Inferior parietal cortex (tissue), 1 donor: ENCODE data around the gene B3GALT4.

Experiments used
- DNase-seq: peaks from one replicate; pipeline ENCODE4 v3.0.0-alpha.2; 2016; ENCODE audit errors: extremely low spot score

B3GALT4 gene

GRCh38 chr6:33315793-33316602 is 39.1 kb downstream of the B3GALT4 start:
- DNase-seq: no peak

- no peak for DNase-seq
Measured at GRCh38 chr6:33316603-33317418, 39.9 kb downstream of the B3GALT4 start.

- no peak for DNase-seq
Measured at GRCh38 chr6:33317419-33317668, 40.4 kb downstream of the B3GALT4 start.

- DNase-seq: peak; percentile 98
Measured at GRCh38 chr6:33317669-33318425, 40.9 kb downstream of the B3GALT4 start, which contains the start of gene ZBTB22. Gene ZBTB22, minus strand, starts transcription at chr6:33317744. Its CDS starts 828 bp downstream, at chr6:33316916.

GRCh38 chr6:33318426-33319073 is 41.6 kb downstream of the B3GALT4 start:
- no peak for DNase-seq

GRCh38 chr6:33319939-33320314 is 43.0 kb downstream of the B3GALT4 start:
- no peak for DNase-seq

GRCh38 chr6:33320315-33321181 is 43.6 kb downstream of the B3GALT4 start:
- no peak for DNase-seq

- DNase-seq: no peak
Measured at GRCh38 chr6:33321227-33321626, 44.3 kb downstream of the B3GALT4 start.

GRCh38 chr6:33323623-33323948 is 46.7 kb downstream of the B3GALT4 start:
- no peak for DNase-seq

GRCh38 chr6:33324125-33324524 is 47.2 kb downstream of the B3GALT4 start:
- no peak for DNase-seq
